ENCODE data around the gene SLC6A15. TPM values are rescaled to one million over a fixed set of nuclear protein-coding genes. Genes with fewer than 3 reads are reported as not detected.

The SLC6A15 gene
- total and polyA plus RNA-seq, 4 donors: 11.0 to 50.8 (median 20.7) TPM

DNA sequence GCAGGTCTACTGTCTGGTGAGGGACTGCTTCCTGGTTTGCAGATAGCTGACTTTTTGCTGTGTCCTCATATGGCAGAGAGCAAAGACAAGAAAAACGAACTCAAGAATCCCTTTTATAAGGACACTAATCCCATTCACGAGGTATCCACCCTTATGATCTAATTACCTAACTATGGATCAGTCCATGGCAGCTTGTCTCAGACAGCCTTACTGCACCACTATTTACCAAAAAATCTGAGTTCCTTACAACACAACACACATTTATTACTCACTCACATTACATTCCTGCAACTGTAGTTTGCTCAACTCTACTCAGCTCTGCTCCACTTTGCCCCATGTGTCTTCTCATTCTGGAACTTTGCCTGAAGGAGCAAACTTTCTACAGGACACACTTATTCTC lies 10.1 kb upstream of the SLC6A15 start:
- no peaks in the 10 kb centered on the region for H3K27me3 ChIP-seq (ENCODE audit: control insufficient read depth, insufficient read depth, low read length)
- DNase-seq (ENCODE audit: low read depth in 4 of 6, low spot score in 6 of 6): no peak
- H3K27ac ChIP-seq (ENCODE audit: low read depth, low read length): no peak overlapping the region
- no peaks in the 10 kb centered on the region for H3K36me3 ChIP-seq (ENCODE audit: control insufficient read depth, insufficient read depth, low read length)
- H3K9me3 ChIP-seq (ENCODE audit: control insufficient read depth, insufficient read depth, low read length): no peaks in the 10 kb centered on the region
- no peak overlapping the region for H3K4me3 ChIP-seq (ENCODE audit: low read depth, low read length)
- H3K4me1 ChIP-seq (ENCODE audit: control insufficient read depth, insufficient read depth, low read length): no peaks in the 10 kb centered on the region
- WGBS (ENCODE audit: insufficient coverage): 100% methylated on average over 1 of the region's 2 CpGs

DNA sequence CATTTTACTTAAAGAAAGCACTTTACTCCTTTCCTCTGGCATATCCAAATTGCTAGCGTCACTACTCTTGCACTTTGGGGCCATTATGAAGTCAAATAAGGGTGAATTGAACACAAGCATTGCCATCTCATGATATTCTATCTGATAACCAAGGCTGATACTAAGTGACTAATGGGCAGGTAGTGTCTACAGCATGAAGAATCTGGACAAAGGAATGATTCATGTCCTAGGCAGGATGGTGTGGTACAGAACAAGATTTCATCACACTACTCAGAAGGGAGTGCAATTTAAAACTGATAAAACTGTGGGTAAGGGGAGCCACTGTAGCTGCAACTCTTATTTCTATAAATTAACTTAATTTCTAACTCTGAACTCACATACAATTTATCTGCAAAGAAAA lies 7.7 kb upstream of the SLC6A15 start:
- Histone ChIP-seq H3K4me1 (ENCODE audit: control insufficient read depth, insufficient read depth, low read length) (no peaks in the 10 kb centered on the region), H3K9me3 (ENCODE audit: control insufficient read depth, insufficient read depth, low read length) (no peaks in the 10 kb centered on the region), H3K4me3 (ENCODE audit: low read depth, low read length) (no peak overlapping the region), H3K27ac (ENCODE audit: low read depth, low read length) (no peak overlapping the region), H3K27me3 (ENCODE audit: control insufficient read depth, insufficient read depth, low read length) (no peaks in the 10 kb centered on the region), H3K36me3 (ENCODE audit: control insufficient read depth, insufficient read depth, low read length) (no peaks in the 10 kb centered on the region)
- no peak for DNase-seq (ENCODE audit: low read depth in 4 of 6, low spot score in 6 of 6)
- no CpG with 5 or more reads among the region's 1 CpG for WGBS (ENCODE audit: insufficient coverage)

DNA sequence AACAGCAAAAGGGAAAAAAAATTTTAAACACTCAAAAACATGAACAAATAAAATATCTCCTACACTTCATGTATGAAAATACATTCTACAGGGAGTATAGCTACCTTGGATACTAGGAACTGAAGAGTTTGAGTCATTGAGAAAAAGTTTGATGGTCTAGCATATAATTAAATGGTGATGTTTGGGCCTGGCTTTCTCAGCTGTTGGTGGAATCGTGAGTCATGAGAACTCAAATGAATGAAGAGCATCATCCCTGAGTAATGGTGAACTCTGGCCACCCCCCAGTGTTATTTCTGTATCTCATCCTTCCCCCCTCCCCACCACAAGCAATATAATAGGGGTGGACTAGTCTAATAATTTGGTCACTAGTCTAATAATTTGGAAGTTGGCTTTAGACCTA lies 6.7 kb upstream of the SLC6A15 start:
- no peak overlapping the region for H3K4me3 ChIP-seq (ENCODE audit: low read depth, low read length)
- DNase-seq (ENCODE audit: low read depth in 4 of 6, low spot score in 6 of 6): no peak
- no peaks in the 10 kb centered on the region for H3K9me3 ChIP-seq (ENCODE audit: control insufficient read depth, insufficient read depth, low read length)
- peaks cover under 1% of the 10 kb centered on the region for H3K27me3 ChIP-seq (ENCODE audit: control insufficient read depth, insufficient read depth, low read length)
- no peaks in the 10 kb centered on the region for H3K36me3 ChIP-seq (ENCODE audit: control insufficient read depth, insufficient read depth, low read length)
- no peaks in the 10 kb centered on the region for H3K4me1 ChIP-seq (ENCODE audit: control insufficient read depth, insufficient read depth, low read length)
- H3K27ac ChIP-seq (ENCODE audit: low read depth, low read length): no peak overlapping the region
- no CpG with 5 or more reads among the region's 1 CpG for WGBS (ENCODE audit: insufficient coverage)

DNA sequence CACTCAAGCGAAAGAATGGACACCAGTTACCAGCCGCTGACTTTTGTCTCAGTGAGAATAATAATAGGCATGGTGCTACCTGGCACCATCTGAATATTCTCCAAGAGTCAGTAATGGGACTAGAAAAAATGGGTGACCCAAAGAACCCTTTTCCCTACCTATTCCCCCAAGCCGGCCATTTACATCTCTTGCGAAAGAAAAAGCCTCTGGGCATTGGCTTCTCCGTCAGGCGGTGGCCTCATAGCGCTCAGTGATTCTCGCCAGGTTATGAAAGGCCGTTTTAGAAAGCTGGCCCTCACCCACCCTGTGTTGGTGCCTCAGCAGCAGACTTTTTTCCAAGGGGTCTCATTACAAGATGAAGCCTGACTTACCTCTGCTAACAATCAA lies 523 bp upstream of the SLC6A15 start:
- DNase-seq (ENCODE audit: low read depth in 4 of 6, low spot score in 6 of 6): peak in 3 of 6 donors; percentile 7 to 80 (median 17)
- H3K27me3 ChIP-seq (ENCODE audit: control insufficient read depth, insufficient read depth, low read length): peaks cover 23% of the 10 kb centered on the region
- no peaks in the 10 kb centered on the region for H3K9me3 ChIP-seq (ENCODE audit: control insufficient read depth, insufficient read depth, low read length)
- H3K4me1 ChIP-seq (ENCODE audit: control insufficient read depth, insufficient read depth, low read length): peaks cover 28% of the 10 kb centered on the region
- no peaks in the 10 kb centered on the region for H3K36me3 ChIP-seq (ENCODE audit: control insufficient read depth, insufficient read depth, low read length)
- H3K27ac ChIP-seq (ENCODE audit: low read depth, low read length): no peak overlapping the region
- under 1% methylated on average over 7 of the region's 9 CpGs for WGBS (ENCODE audit: insufficient coverage)
- peak overlapping the region; percentile 63 for H3K4me3 ChIP-seq (ENCODE audit: low read depth, low read length)

DNA sequence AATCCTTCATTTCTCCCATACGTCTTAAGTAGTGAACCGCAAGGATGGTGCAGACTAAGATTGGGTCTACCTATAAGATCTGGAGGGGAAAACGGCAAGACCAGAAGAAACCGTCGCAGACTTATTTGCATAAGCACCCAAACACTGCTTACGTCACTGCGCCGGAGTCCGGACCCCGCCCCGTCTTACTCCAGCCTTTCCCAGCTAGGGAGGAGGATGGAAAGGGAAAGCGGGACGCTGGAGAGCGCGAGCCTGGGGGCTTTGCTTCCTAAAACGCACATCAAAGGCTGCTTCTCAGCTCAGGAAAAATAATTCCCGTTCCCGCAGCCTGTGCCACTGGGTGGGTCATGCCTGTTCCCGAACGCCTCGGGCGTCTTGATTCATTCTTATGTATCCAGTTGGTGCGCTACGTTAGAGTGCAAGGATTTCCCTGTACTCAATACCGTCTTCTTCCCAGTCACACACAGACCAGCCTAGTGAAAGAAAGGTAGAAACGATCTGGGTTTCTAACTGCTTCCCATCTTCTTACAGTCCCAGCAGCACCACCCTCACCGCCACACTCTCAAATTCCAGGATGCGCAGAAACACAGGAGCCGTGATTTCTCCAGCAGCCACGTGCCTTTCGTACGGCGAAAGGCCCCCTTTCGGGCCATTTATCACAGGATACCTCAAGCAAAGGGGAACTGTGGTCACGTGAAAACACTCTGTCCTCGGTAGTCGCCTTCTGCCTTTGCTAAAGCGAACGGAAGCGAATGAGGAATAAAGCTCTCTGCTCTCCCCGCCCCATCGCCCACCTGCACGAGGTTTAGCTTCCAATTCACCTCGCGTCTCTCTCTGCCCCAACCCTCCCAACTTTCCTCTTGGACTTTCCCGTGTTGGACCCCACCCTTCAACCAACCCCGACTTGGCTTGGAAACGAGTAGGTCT lies 1.1 kb downstream of the SLC6A15 start:
- H3K27me3 ChIP-seq (ENCODE audit: control insufficient read depth, insufficient read depth, low read length): peaks cover 23% of the 10 kb centered on the region
- peak overlapping the region; percentile 33 for H3K27ac ChIP-seq (ENCODE audit: low read depth, low read length)
- peak; percentile 71 to 97 (median 75) for DNase-seq (ENCODE audit: low read depth in 4 of 6, low spot score in 6 of 6)
- no peaks in the 10 kb centered on the region for H3K9me3 ChIP-seq (ENCODE audit: control insufficient read depth, insufficient read depth, low read length)
- H3K4me1 ChIP-seq (ENCODE audit: control insufficient read depth, insufficient read depth, low read length): peaks cover 28% of the 10 kb centered on the region
- WGBS (ENCODE audit: insufficient coverage): 0% methylated on average over 32 of the region's 48 CpGs
- H3K4me3 ChIP-seq (ENCODE audit: low read depth, low read length): peak overlapping the region; percentile 63
- H3K36me3 ChIP-seq (ENCODE audit: control insufficient read depth, insufficient read depth, low read length): no peaks in the 10 kb centered on the region

DNA sequence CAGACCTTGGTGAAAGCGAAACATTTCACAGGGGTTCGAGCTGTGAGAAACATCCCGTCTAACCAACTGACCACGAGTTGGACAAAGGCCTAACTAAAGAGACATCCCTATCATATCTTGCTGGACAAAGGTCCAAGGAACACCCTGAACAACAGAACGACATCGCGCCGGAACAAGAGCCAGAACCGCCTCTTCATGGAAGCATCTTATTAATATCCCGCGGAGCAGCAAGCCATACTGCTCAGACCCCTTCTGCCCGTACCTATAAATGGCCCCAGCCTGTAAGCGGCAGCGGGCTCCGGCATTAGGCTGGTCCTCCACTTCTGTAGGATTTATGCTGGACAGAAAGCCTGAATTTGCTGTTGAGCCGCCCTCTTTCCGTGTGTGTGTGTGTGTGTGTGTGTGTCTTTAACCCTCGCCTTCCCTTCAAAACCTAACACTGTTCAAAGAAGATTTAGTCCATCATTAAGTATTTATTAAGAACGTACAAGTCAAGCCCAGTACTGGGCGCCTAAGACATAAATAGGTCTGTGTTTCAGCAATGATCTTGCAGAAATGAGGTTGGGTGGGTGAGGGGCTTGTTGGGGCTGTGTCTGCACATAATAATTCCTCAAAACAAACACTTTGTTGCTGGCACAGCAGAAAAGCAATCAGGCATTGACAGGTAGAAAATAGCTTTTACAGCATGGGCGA lies 1.9 kb downstream of the SLC6A15 start:
- H3K4me3 ChIP-seq (ENCODE audit: low read depth, low read length): peak overlapping the region; percentile 63
- peak; percentile 18 to 76 (median 31) for DNase-seq (ENCODE audit: low read depth in 4 of 6, low spot score in 6 of 6)
- WGBS (ENCODE audit: insufficient coverage): 6% methylated on average over 12 of the region's 21 CpGs

DNA sequence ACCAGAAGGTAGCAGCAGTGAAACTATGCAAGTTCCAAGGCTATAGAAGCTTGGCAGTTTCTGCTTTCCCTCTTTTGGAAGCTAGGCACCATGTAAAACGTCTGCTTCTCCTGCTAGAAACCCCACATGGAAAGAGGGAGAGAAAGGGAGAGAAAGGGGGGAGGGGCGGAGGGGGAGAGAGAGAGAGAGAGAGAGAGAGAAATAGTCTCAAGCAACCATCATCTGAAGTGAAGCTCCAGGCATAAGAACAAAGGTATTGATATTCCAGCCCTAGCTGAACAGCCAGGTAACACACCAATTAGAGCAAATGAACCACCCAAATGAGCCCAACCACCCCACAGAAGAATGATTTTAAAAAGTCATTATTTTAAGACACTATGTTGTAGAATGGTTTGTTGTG lies 8.5 kb downstream of the SLC6A15 start:
- H3K27ac ChIP-seq (ENCODE audit: low read depth, low read length): no peak overlapping the region
- H3K9me3 ChIP-seq (ENCODE audit: control insufficient read depth, insufficient read depth, low read length): no peaks in the 10 kb centered on the region
- H3K27me3 ChIP-seq (ENCODE audit: control insufficient read depth, insufficient read depth, low read length): no peaks in the 10 kb centered on the region
- H3K36me3 ChIP-seq (ENCODE audit: control insufficient read depth, insufficient read depth, low read length): no peaks in the 10 kb centered on the region
- no peak for DNase-seq (ENCODE audit: low read depth in 4 of 6, low spot score in 6 of 6)
- no peak overlapping the region for H3K4me3 ChIP-seq (ENCODE audit: low read depth, low read length)
- H3K4me1 ChIP-seq (ENCODE audit: control insufficient read depth, insufficient read depth, low read length): no peaks in the 10 kb centered on the region
- WGBS (ENCODE audit: insufficient coverage): no CpG with 5 or more reads among the region's 2 CpGs

More for the DNA sequence above, 1.9 kb downstream of the SLC6A15 start:
- peak overlapping the region; percentile 33 for H3K27ac ChIP-seq (ENCODE audit: low read depth, low read length)
- H3K4me1 ChIP-seq (ENCODE audit: control insufficient read depth, insufficient read depth, low read length): peaks cover 28% of the 10 kb centered on the region
- H3K36me3 ChIP-seq (ENCODE audit: control insufficient read depth, insufficient read depth, low read length): no peaks in the 10 kb centered on the region
- H3K27me3 ChIP-seq (ENCODE audit: control insufficient read depth, insufficient read depth, low read length): peaks cover 23% of the 10 kb centered on the region
- H3K9me3 ChIP-seq (ENCODE audit: control insufficient read depth, insufficient read depth, low read length): no peaks in the 10 kb centered on the region

DNA sequence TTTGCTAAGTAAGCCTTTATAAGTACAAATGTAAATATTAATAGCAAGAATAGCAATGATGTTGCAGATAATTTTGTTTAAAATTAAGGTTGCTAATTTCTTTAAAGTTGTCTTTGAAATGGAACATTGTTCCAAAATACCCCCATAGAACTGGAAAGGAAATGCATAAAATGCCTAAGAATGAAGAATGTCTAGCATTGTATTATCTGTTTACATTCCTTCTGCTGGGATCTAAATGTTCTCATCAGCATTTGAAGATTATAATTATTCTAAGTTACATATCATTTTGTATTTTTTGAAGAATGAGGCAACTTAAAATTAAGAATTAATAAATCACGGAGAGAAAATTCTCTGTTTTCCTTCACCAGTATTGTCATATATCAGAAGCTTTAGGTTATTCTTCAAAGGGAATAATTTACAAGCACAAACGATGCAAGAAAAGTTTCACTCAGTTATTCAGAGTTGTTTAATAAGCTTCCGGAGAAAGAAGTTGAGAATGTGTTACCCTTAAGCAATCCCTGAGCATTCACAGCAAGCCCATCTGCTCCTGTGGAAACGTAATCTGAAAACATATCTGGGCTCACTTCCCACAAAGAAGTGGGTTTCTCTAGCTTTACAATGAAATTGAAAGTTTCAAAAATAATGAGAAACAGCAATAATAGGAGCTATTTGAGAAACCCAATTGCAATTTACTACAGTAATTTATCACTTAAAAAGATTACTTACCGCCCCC lies 21.3 kb downstream of the SLC6A15 start:
- Histone ChIP-seq H3K27me3 (ENCODE audit: control insufficient read depth, insufficient read depth, low read length) (no peaks in the 10 kb centered on the region), H3K9me3 (ENCODE audit: control insufficient read depth, insufficient read depth, low read length) (no peaks in the 10 kb centered on the region), H3K36me3 (ENCODE audit: control insufficient read depth, insufficient read depth, low read length) (no peaks in the 10 kb centered on the region), H3K4me1 (ENCODE audit: control insufficient read depth, insufficient read depth, low read length) (no peaks in the 10 kb centered on the region), H3K4me3 (ENCODE audit: low read depth, low read length) (no peak overlapping the region), H3K27ac (ENCODE audit: low read depth, low read length) (no peak overlapping the region)
- DNase-seq (ENCODE audit: low read depth in 4 of 6, low spot score in 6 of 6): no peak
- no CpG with 5 or more reads among the region's 5 CpGs for WGBS (ENCODE audit: insufficient coverage)

DNA sequence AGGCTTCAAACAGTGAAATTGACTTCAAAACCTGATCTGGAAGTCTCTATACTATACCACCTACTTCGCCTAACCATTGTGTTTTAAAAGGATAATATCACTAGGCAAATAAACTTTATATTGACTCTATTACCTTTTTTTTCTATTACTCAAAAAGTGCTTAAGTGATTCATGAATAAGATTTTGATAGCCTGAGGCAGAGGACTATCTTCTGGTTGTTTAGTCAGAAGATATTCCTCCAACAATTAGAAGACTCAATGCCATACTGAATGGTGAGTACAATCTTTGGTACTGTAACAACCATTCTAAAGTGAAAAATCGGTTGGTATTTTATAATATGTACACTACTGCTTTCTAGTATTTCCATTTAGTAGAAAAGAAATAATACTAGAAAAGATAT lies 22.8 kb downstream of the SLC6A15 start:
- H3K36me3 ChIP-seq (ENCODE audit: control insufficient read depth, insufficient read depth, low read length): no peaks in the 10 kb centered on the region
- no peaks in the 10 kb centered on the region for H3K9me3 ChIP-seq (ENCODE audit: control insufficient read depth, insufficient read depth, low read length)
- H3K27me3 ChIP-seq (ENCODE audit: control insufficient read depth, insufficient read depth, low read length): no peaks in the 10 kb centered on the region
- no peak overlapping the region for H3K4me3 ChIP-seq (ENCODE audit: low read depth, low read length)
- no peak for DNase-seq (ENCODE audit: low read depth in 4 of 6, low spot score in 6 of 6)
- no peaks in the 10 kb centered on the region for H3K4me1 ChIP-seq (ENCODE audit: control insufficient read depth, insufficient read depth, low read length)
- no CpG with 5 or more reads among the region's 2 CpGs for WGBS (ENCODE audit: insufficient coverage)
- no peak overlapping the region for H3K27ac ChIP-seq (ENCODE audit: low read depth, low read length)
